Activated CD4-positive, CD25-positive, alpha-beta regulatory T cell (primary cell): ENCODE data around the gene SEC14L3.

Source experiments
- DNase-seq, 4 experiments: peaks; one replicate each; lab custom pipeline; 2025; lab: John Stamatoyannopoulos, UW

SEC14L3 gene

DNA sequence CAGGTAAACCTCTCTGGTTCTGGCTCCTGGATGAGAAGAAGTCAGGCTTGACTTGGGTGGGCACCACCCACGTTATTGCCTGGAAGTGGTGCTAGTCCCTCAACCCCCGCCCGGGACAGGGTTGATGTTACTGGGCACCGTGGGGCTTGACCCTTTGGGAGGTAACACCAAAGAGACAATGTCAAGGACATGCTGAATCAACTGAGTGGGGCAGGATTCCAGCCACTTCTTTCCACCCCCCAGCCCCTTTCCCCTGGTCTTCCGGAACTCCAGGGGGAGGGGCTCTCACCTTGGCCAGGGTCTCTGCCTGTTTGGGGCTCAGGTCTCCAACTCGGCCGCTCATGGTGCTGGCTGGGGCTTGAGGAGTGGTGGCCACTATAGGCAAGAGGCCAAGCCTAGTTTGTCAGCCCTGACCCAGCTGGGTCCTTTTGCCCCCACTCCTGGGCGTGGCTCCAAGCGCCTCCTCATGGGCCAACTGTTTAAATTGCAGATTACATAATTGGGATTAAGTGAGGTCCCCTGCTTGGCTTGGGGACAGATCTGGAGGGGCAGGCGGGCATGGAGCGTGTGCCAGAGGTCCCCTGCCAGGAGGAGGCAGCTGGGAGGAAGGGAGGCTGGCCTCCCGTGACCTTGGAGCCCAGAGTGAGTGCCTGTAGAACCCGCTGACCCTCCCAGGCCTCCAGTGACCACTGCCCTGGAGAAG is at the start of gene SEC14L3:
SEC14L3 (minus strand) TSS at position 402 of the 703 bp plus-strand sequence; CDS start at position 343, 59 bp downstream.
- DNase-seq, result no peak

- DNase-seq, result no peak
Measured at GRCh38 chr22:30519842-30520425, 48.1 kb upstream of the SEC14L3 start.

DNA sequence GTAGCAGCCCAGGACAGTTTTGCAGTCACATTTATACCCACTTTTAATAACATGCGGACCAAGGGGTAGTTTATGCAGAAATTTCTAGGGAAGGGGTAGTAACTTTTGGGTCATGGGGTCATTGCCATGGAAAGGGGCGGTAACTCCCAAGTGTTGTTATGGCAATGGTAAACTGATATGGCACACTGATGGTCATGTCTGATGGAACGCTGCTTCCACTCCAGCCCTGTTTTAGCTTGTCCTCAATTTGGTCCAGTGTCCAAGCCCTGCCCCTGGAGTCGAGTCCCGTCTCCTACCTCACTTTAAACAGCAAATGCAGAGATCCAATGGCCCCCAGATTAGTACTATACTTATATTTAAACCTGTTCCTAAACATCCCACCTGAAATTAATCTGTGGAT is 44.9 kb upstream of the SEC14L3 start:
- no peak for DNase-seq

GRCh38 chr22:30516273-30516672 is 44.5 kb upstream of the SEC14L3 start:
- DNase-seq, result no peak

DNA sequence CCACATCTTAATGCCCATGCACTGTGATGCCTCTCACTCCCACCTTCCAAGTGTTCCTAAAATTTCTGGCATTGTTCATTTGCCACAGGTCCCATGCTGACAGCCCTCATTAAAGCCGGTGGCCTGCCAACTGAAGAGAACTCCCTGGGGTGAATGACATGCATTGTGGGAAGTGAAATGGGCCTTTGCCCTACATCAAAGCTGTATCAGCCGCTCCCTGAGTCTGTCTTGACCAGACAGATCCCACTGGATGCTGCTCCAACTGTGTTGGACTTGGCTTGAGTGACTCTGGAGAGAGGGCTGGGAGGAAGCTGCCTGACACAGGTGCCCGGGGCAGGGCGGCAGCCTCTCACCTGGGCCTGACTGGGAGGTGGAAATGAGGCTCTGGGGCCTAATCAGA is 42.4 kb upstream of the SEC14L3 start:
- no peak for DNase-seq

DNA sequence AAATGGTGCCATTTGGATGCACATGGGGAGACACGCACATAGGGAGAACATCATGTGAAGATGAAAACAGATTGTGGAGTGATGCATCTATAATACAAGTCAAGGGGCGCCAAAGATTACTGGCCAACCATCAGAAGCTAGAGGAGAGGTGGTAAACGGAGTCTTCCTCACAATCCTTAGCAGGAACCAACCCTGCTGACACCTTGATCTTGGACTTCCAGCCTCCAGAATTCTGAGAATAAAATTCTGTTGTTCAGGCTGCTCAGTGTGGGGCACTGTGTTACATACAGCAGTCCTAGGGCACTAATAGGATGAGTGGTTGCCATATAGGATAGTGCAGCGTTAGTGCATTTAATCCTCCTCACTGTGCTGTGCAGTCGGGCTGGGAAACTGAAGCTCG is 41.6 kb upstream of the SEC14L3 start:
- DNase-seq, result no peak

- DNase-seq, result no peak
Measured at GRCh38 chr22:30511911-30512310, 40.1 kb upstream of the SEC14L3 start.

GRCh38 chr22:30511109-30511508 is 39.3 kb upstream of the SEC14L3 start:
- DNase-seq, result no peak

DNA sequence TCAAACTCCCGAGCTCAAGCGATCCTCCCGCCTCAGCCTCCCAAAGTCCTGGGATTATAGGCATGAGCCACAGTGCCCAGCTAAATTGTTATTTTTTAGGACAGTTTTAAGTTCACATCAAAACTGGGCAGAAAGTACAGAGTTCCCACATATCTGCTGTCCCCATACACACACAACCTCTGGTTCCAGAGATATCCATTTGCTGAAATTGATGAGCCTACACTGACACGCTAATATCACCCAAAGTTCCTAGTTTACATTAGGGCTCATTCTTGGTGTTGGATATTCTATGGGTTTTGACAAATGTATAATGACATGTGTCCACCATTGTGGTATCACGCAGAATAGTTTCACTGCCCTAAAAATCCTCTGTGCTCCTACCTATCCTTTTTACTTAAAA is 36.4 kb upstream of the SEC14L3 start:
- no peak for DNase-seq

DNA sequence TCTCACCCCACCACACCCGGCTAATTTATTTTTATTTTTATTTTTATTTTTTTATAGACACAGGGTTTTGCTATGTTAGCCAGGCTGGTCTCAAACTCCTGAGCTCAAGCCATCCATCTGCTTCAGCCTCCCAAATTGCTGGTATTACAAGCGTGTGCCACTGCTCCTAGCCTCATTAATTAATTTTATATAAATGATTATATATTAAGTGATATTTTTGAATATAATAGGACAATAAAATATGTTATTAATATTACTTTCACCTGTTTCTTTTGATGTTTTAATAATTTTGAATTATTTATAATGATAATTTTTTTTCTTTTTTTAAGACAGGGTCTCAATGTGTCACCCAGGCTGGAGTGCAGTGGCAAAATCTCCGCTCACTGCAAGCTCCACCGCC is 35.9 kb upstream of the SEC14L3 start:
- no peak for DNase-seq

- DNase-seq, result no peak
Measured at GRCh38 chr22:30506507-30506968, 34.7 kb upstream of the SEC14L3 start.

DNA sequence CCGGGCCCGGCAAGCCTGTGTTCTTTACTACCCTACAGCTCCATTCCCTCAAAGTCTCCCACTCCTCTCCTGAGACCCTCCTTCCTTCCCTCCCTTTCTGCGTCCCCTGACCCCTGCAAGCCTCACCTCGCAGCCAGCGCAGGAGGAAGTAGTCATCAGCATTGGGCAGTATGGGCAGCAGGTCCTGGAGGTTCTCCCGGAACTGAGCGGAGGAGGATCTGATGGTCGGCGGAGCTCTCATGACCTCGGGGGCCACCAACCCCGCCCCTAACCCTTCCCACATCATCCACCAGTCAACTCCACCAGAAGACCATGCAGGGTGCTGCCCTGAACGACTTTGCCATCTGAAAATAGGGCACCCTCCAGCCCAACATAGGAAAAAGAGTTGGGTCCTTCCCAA is 31.7 kb upstream of the SEC14L3 start:
- no peak for DNase-seq

- DNase-seq, result no peak
Measured at GRCh38 chr22:30502911-30503310, 31.1 kb upstream of the SEC14L3 start.

- DNase-seq, result no peak
Measured at GRCh38 chr22:30502153-30502552, 30.3 kb upstream of the SEC14L3 start.

GRCh38 chr22:30500628-30501027 is 28.8 kb upstream of the SEC14L3 start:
- DNase-seq, result no peak

DNA sequence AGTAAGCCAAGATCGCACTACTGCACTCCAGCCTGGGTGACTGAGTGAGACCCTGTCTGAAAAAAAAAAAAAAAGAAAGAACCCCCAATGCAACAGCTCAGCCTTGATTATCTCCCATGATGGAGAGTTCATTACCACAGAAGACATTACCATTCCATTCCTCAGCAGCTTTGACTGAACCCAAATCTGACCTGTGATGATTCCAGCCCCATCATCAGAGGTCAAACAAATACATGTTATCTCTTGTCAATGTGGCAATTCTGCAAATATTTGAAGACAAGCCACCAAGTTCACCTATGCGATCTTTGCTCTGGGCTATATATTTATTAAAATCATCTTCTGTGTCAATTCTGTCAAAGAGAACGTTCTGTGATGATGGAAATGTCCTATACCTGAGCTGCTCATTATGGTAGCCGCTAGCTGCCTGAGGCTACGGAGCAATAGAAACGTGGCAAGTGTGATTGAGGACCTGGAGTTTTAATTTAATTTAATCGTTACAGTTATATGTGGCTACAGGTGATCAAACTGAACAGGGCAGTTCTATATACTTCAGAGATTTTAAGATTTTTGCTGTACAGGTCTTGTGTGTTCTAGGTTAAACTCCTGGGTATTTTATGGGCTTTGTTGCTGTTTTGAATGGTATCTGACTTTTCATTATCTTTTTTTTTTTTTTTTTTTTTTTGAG is 25.8 kb upstream of the SEC14L3 start:
- DNase-seq, result no peak

DNA sequence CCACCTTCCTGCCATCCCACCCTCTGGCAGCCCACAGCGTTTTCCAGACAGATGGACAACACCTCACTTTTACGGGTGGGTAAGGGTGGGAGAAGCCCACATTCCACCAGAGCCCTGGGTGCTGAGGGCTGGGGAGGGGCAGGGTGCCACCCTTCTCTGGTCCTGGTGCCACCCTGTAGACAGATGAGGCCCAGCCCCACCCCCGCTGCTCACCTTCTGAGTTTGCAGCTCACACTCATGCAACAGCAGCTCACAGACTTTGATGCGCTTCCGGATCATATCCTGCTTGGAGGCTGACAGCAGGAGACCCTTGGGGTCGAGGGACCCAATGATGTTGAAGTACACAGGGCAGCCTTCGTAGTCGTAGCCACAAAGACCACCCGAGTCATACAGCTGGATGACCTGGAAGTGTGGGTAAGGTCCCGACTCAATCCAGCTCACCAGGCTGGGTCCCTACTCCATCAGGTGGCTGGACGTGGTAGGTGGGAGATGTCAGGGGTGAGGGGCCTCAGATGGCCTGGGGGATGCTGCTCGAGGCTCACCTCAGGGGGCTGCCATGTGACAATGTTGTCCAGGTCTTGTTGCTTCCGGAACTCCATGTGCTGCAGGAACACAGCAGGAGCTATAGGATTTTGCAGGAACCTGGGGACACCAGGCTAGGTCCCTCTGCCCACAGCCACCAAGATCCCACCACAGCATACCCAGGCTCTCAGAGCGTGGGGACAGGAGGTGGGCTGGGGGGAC is 23.4 kb upstream of the SEC14L3 start:
- DNase-seq, result no peak

DNA sequence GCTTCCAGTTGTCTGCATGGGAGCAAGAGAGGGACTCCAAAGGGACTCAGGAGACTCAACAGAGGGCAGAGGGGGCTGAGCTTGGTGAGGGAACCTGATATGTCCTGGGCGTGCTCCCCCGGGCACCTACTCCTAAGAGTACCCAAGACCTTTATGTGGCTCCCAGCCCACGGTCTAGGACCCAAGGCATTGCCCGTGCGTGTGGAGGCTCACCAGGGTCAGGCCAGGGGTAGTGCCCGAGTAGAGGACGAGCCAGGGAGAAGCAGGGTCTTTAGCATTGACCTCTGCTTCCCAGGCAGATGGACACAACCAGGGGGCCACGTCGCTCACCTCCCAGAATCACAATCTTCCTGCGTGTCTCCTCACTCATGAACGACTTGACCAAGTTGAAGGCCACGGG is 20.3 kb upstream of the SEC14L3 start:
- no peak for DNase-seq

DNA sequence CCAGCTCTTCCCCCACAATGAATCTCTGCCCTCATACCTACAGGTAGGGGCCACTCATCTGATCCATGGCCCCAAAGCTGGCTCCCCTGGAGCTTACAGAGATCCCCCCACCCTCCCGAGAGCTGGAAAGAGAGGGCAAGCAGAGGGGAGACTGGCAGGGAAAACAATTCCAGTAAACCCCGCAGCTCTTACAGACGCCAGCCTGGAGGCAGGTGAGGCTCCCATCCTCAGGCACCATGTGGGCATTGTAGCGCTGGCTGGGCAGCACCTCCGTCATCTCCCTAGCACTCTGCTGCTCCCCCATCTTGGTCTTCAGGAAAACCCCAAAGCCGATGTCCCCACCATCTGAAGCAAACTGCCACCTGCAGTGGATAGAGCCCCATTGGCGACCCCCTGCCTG is 19.6 kb upstream of the SEC14L3 start:
- no peak for DNase-seq

- no peak for DNase-seq
Measured at GRCh38 chr22:30490399-30490798, 18.6 kb upstream of the SEC14L3 start.

DNA sequence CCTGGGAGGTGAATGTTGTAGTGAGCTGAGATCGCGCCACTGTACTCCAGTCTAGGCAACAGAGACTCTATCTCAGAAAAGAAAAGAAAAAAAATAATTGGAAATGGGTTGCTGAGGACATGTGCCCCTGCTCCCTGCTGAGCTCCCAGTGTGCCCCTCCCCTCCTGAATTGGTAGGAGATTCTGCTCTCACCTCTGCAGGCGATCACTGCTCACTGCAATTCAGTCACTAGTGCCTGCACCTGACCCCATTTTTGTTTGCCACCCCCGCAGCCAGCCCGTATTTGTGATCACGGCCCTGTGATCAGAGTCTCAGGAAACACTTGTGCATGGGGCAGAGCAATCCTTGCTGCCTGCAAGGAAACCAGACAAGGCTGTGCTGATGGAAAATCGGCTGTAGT is 16.3 kb upstream of the SEC14L3 start:
- no peak for DNase-seq

DNA sequence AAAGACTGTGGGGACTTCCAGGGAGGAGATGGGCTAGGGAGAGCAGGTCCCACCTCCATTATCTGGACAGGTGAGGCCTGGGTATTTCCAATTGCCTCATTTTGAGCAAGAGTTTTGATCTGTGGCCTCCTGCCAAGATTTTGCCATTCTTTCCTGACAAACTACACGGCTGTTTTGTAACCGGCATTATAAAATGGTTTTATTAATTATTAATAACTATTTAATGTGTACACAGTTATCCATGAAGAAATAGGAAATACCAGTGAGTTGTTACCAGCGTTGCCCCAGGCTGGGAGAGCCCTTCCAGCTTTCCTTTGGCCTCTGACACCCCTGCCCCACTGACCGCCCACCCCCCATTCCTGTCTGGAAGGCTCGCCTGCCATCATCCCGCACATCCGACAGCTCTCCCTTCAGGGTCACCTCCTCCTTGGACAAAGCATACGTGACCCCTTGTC is 14.9 kb upstream of the SEC14L3 start:
- no peak for DNase-seq

GRCh38 chr22:30486118-30486517 is 14.3 kb upstream of the SEC14L3 start:
- DNase-seq, result no peak
